ENCODE results near the gene FOXE3. TPM values are rescaled to one million over a fixed set of nuclear protein-coding genes. Genes with fewer than 3 reads are reported as not detected.

Gene FOXE3
- total and polyA plus RNA-seq, 2 of the 4 experiments (the other 2 are of a cell fraction): 0.12 TPM; not detected in 1

GRCh38 chr1:47444297-47444561 is 28.1 kb downstream of the FOXE3 start:
- in situ Hi-C loops (cut with MboI; ENCODE audit: low sequenced_read_pairs): no loop called here
- no peak for ATAC-seq (ENCODE audit: low read depth)
- peaks cover 6% of the 10 kb centered on the region; the same call in 1 of the 2 replicates for H3K9me3 ChIP-seq (ENCODE audit: control insufficient read depth, insufficient read depth, low read length)

More at GRCh38 chr1:47444297-47444561, 28.1 kb downstream of the FOXE3 start:
- H2BK120ac ChIP-seq (ENCODE audit: low read depth, low read length): no peak overlapping the region
- no peak overlapping the region; the same call in 1 of the 2 replicates for H3K4me2 ChIP-seq (ENCODE audit: low read depth, low read length)
- H3K23ac ChIP-seq (ENCODE audit: low read depth, low read length): no peak overlapping the region
- TF ChIP-seq FOS (IDR thresholded peaks at IDR 0.05; ENCODE audit: low read depth, low read length): no peak
- TF ChIP-seq RAD21 (IDR thresholded peaks at IDR 0.05; ENCODE audit: low read length): no peak
- TF ChIP-seq RFX5 (IDR thresholded peaks at IDR 0.05; ENCODE audit: low read depth, low read length): no peak
- no peak for TF ChIP-seq MAFK (IDR thresholded peaks at IDR 0.05; ENCODE audit: low read depth, low read length)
- no peak for TF ChIP-seq ELK1 (IDR thresholded peaks at IDR 0.05; ENCODE audit: borderline replicate concordance, low read depth, low read length)
- TF ChIP-seq NFE2L2 (IDR thresholded peaks at IDR 0.05; ENCODE audit: low read depth, low read length): no peak
- no peak for TF ChIP-seq CEBPB (IDR thresholded peaks at IDR 0.05; ENCODE audit: low read depth, low read length)
- TF ChIP-seq CHD1 (IDR thresholded peaks at IDR 0.05; ENCODE audit: low read depth, low read length): no peak
- H2AFZ ChIP-seq (replicated peaks; ENCODE audit: low read length, poor library complexity): no peak overlapping the region
- H2BK5ac ChIP-seq (ENCODE audit: low read depth, low read length, poor library complexity, severe bottlenecking): no peak overlapping the region
- H2BK20ac ChIP-seq (ENCODE audit: low read depth, low read length): no peak overlapping the region
- H3K4me1 ChIP-seq (ENCODE audit: control insufficient read depth, insufficient read depth, low read length): no peaks in the 10 kb centered on the region
- no peak overlapping the region for H3K14ac ChIP-seq (replicated peaks; ENCODE audit: low read depth, low read length)
- H2BK15ac ChIP-seq (ENCODE audit: low read depth, low read length): no peak overlapping the region
- H3K4me3 ChIP-seq (ENCODE audit: insufficient read depth, low read depth, low read length): no peak overlapping the region
- no peak overlapping the region for H3K18ac ChIP-seq (ENCODE audit: low read depth, low read length)
- intact Hi-C loops (cut with micrococcal nuclease) (no loop called here), dilution Hi-C loops (cut with HindIII; ENCODE audit: low sequenced_read_pairs, unreplicated experiment) (no loop called here)
- H4K8ac ChIP-seq (ENCODE audit: low read depth in 2 of 2, low read length in 2 of 2): no peak overlapping the region
- BruUV-seq (replicated peaks): no TSS peak
- peaks cover 94% of the 10 kb centered on the region for H3K27me3 ChIP-seq (ENCODE audit: control insufficient read depth, insufficient read depth, low read length)
- no peak overlapping the region for H4K5ac ChIP-seq (ENCODE audit: low read depth, low read length)
- no peak for DNase-seq
- WGBS, 2 experiments (ENCODE audit: extremely low coverage in 2 of 2, insufficient read length in 1 of 2): 3% methylated on average over 12 of the region's 15 CpGs; no CpG with 5 or more reads in 1 of the 2 experiments
- H3K36me3 ChIP-seq (ENCODE audit: control insufficient read depth, insufficient read depth, low read length): no peaks in the 10 kb centered on the region
- no peak overlapping the region for H3K4ac ChIP-seq (ENCODE audit: low read depth, low read length)
- H3K56ac ChIP-seq (ENCODE audit: extremely low read depth, insufficient read depth, low read length): no peak overlapping the region
- H4K91ac ChIP-seq (ENCODE audit: insufficient read depth, low read depth, low read length): no peak overlapping the region
- no peak overlapping the region for H2AK9ac ChIP-seq (replicated peaks; ENCODE audit: low read depth, low read length, poor library complexity)
- H3K9me1 ChIP-seq (ENCODE audit: insufficient read depth, low read length): no peaks in the 10 kb centered on the region
- POLR2A ChIA-PET (ENCODE audit: unreplicated experiment): no interaction called here
- H3K79me1 ChIP-seq (ENCODE audit: low read depth in 1 of 2, low read length in 2 of 2): no peaks in the 10 kb centered on the region
- no peaks in the 10 kb centered on the region; the same call in 1 of the 2 replicates for H4K20me1 ChIP-seq (ENCODE audit: insufficient read depth, low read length)
- H3K9ac ChIP-seq (ENCODE audit: low read depth, low read length): no peak overlapping the region
- no peak overlapping the region for H3K27ac ChIP-seq (ENCODE audit: insufficient read depth, low read length)
- CTCF ChIA-PET: no interaction called here
- no peak overlapping the region for H2AK5ac ChIP-seq (ENCODE audit: low read depth, low read length)
